HG03439 (cell line): ENCODE measurements around the gene MED20.

ENCODE experiments used
- ATAC-seq: cut with Tn5 transposase; IDR thresholded peaks from one replicate; pipeline ENCODE4 v1.9.1; 2021; ENCODE audit warnings: mild to moderate bottlenecking, moderate library complexity; ENCODE audit not compliant: unreplicated experiment

MED20 gene

DNA sequence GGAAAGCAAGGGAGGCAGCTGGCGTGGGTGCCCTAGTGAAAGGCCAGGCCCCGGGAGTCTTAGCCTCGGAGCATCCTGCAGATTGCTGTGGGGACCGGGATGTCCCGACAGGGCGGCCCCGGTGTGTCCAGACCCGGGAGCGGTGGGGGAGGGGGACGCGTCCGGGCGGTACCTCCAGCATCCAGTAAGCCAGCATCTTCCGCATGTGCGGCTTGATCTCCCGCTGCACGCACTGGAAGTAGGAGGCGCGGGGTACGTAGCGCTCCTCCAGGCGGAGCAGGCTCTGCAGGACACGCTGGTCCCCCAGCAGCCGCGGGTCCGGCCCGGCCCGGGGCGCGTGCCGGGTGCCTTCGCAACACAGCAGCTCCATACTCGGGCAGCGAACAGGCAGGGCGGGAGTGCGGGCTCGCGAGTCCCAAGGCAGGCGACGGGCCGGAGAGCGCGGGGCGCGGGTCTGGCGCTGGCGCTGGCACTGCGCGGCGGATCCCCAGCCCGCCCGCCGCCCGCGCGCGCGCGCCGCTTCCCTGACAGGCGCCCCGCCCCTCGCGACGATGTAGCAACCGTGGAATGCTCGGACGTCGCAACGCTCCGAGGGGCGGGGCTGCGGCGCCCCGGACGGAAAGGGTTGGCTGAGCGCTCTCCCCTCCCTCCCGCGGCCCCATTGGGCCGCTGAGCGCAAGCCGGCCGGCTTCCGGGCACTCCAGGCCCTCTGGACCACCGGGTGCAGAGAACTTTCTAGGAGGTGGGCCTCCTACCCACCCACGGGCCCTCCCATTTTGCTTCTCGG, 20.5 kb upstream of the MED20 start, which contains the start of gene CCND3:
CCND3 (minus strand) TSS at position 529 of the 787 bp plus-strand sequence; CDS start at position 370, 159 bp downstream.
- peak; percentile 86 for ATAC-seq

DNA sequence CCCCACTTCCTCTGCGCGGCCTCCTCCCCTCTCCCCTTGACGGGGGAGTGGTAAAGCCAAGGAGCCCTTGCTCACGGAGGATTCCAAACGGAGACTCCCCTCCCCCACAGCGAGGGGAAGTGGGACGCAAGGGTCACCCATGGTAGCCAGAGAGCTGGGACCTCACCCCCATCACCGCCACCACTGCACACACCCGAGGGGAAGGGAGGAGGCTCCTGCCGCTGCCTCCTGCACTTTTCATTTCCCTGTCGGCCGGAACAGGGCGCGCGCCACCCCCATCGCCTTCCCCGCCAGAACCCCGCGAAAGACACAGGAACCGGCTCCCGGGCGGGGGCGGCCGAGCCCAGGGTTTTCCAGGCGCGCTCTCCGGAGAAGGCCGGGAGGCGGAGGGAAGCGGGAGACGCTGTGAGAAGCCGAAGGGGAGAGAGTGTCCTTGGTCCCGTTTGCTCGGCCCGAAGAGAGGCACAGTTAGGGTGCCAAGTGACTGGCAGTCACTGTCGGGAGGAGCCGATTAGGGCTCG, 19.9 kb upstream of the MED20 start:
- ATAC-seq = peak; percentile 2

DNA sequence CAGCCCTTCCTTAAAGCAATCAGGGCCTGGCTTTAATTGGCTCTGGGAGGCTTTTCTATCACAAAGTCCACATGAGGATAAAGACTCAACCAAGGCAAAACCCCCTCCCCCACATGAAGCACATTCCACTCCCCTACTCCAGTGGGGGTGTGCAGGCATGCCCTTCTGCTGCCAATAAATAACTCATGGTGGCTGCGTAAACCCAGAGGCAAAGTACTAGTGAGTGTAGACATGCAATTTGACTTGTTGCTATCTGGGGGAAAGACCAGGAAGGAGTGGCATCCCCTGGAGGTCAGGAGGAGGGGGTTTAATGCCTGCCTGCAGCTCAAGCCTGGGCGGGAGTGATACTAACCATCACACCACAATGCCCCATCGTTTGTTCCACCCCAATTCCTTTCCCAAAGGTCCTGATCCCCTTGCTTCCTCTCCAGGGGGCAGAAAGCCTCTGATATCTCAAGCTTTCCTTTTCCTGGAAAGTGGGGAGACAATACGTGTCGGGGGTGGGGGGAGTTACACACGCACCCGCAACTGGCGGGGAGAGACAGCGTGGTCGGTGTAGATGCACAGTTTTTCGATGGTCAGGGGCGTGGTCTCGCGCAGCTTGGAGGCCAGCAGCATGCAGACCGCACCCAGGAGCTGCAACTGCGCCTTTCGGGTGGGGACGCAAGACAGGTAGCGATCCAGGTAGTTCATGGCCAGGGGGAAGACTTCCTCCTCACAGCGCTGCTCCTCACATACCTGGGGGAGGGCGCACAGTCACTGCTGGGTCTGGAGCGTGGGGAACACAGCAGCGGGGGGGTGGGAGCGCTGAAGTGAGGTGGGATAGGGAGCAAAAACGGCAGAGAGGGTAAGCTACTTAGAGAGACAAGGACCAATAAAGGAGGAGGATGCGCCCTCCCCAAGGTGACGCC, 19.2 kb upstream of the MED20 start:
- no peak for ATAC-seq

DNA sequence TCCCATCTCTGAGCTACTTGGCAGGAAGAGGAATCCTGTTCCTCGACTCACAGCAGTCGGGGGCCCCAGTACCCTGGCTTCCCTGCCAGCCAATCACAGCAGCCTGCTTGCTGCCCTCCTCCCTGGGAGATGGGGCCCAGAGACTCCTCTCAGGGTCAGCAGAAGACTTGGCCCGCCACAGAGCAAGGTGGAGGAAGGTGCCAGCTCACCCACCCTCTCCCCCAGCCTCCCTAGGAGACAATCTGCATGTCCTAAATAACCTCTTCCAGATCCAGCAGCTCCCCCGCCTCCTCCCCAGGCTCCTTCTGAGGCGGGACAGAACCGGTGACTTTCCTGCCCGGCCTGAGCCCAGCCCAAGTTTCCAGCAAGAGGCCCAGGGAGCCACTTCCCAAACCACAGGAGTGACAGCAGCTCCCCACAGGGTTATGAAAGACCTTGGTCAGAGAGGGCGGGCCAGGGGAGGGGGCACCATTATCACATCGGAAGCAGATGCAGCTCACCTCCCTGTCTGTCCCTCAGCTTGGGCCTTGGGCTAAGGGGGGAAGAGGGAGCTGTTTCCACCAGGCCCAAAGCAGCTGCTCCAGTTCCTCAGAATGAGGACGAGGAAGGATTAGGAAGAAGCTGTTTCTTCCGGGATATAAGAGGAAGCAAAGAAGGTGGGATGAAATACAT, 18.4 kb upstream of the MED20 start:
- no peak for ATAC-seq

- ATAC-seq = no peak
These were observed 17.7 kb upstream of the MED20 start for GRCh38 chr6:41938590-41939175.

DNA sequence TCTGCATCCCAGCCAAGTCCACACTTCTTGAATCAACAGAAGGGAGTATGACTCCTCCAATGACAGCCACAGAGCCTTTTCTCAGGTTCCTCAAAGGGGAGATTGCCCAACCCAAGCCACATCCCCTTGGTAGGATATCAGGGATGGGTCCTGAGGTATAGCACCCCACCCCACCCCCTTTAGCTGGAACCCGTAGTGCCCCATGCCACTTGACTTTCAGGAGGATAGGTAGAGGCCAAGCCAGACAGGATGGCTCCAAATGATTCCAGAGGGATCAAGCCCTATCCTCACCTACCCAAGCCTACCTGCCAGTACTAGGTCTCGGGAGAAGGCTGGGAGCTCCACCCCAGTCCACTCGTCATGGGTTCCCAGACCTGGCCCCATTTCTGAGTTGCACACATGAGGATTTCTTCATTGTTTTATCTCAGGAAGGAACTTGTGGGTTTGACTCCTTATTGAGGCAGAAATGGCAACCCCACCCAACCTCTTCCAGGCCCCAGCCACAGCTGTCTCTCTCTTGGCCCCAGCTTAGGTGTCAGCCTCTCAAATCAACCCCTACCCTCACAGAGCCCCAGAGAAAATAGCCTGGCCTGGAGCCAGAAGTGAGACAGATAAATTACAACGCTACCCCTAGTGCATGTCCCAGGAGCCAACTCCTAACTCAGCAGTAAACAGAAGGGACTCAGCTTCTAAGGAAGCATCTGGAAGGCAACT, 17.1 kb upstream of the MED20 start:
- no peak for ATAC-seq

DNA sequence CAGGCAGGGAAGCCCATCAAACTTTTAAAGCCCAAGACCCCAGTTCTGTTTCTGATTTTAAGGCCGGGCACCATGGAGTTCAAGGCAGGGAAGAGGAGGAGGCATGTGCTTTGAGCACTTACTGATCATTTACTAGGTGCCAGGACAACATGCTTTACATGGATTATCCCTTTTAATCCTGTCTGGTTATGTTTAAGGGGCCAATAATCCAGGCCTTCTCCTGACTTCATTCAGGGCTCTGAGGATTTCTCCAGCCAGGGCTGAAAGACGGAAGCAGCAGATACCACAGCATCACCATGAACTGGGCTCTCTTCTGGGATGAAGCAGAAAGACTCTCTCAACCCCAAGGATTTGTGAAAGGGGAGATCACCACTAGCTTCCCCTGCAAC, 16.5 kb upstream of the MED20 start:
- ATAC-seq = no peak

- no peak for ATAC-seq
These were observed 15.3 kb upstream of the MED20 start for GRCh38 chr6:41936073-41936837.

DNA sequence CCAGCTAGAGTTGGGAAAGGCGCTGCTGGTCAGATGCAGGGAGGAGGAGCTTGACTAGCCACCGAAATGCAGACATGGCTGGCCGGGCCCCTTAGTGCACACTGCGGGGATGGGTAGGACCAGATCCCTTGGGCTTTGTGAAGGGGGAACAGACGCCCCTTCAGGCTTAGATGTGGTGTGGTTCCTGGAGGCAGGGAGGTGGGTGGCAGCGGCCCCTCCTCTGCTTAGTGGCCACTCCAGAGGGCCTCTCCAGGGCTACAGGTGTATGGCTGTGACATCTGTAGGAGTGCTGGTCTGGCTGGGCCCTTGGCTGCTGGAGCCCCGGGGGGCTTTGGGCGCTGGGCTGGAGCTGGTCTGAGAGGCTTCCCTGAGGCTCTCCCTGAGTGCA, 14.7 kb upstream of the MED20 start:
- no peak for ATAC-seq

DNA sequence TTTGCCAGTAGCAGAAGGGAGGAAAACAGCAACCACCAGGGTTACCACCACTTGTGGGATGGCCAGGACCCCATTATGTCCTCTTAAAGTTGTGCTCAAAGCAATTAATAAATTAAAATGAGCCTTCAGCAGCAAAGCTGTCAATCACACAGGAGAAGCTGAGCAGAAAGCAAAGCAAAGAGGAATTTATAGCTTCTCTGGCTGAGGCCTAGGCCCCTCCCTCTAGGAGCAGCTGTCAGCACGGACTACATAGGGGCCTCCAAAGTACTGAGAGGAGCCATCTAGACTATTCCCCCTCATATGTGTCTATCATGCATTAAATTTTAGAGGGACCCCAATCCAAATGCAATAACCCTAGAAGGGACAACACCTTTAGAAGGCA, 14.2 kb upstream of the MED20 start:
- no peak for ATAC-seq

DNA sequence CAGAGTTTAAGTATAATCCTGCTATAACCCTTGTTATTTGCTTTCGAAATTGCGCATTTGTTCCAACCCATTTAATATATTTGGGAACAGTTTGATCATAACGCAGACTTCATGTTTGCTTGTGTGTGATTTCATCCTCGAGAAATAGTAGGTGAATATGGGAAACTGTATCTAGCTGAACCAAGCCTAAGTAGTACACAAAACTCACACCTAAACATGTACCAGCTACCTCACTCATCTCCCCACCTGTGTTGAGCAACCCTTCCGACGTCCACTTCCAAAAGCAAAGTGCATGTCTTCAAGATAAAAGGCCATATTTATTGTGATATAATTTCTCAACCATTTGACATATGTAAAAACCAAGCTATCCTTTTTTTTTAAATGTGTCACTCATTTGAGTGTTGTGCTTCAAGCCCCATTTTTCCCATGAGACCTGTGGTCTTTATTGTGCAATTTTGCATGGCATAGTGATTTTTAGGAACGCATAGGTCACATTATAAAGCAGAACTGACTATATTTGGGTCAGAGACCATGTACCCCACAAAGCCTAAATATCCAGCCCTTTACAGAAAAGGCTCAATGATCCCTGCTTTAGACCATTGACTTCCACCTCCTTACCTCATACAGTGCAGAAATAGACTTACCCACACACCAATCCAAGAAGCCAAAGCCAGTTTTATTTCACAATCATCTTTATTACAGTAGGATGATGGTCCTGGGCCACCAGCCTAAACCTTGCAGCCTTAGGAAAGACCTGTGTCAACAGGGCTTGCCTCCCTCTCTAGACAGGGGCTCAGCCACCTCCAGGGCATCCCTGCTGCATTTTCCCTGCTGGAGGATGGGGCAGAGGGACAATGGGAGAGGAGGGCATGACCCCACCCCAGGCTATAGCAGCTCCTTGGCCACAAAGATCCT, 13.6 kb upstream of the MED20 start:
- ATAC-seq = no peak

- no peak for ATAC-seq
These were observed 11.4 kb upstream of the MED20 start for GRCh38 chr6:41932378-41932777.

DNA sequence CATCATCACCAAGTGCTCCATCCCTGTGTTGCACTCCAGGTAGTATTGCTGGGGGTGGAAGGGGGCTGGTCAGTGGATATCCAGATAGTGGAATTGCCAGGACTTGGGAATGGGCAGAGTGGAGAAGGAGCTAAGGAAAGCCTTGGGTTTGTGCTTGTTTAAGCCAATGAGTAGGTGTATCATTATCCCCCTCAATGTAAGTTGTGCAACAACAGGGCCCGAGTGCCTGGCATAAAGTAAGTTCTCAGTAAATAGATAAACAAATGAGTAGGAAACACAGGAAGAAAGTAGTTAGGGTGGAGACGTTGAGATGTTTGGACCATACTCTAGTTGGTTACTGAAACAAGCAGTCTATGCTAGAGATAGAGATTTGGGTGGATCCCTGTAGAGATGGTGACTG, 10.9 kb upstream of the MED20 start:
- no peak for ATAC-seq

DNA sequence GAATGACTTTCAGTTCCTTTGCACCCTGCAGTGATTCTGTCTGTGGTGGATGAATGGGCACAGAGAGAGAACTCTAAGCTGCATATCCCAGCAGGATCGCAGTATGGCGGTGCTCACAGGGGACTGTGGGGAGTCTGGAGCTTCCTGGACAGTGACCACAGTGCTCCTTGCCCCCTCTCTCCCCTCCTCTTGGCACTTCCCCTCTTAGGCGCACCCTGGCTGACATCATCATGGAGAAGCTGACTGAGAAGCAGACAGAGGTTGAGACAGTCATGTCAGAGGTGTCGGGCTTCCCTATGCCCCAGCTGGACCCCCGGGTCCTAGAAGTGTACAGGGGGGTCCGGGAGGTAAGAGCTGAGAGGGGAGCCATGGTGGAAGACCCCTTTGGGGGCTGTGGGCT, 9.0 kb upstream of the MED20 start:
- ATAC-seq = no peak

GRCh38 chr6:41927253-41927652, 6.3 kb upstream of the MED20 start:
- no peak for ATAC-seq

- ATAC-seq = no peak
These were observed 1.2 kb upstream of the MED20 start for GRCh38 chr6:41922154-41922553.

- ATAC-seq = no peak
These were observed 716 bp upstream of the MED20 start for GRCh38 chr6:41921712-41921998.

DNA sequence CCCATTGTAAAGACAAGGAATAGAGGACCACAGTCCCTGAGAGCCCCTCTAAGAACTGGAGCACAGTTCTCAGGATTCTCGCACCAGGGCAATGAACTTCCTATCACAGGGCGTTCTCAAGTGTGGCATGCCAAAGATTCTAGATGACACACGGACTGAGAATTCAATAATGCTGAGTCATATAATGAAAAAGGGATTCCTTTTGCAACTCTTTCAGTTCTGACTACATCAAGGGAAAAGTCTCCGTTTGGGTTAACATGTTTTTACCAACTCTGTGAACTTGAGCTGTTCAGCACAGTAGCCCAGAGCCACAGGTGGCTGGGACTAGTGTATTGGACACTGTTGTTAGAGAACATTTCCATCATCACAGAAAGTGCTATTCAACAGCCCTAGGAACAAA, 3.4 kb downstream of the MED20 start:
- ATAC-seq = no peak
